Kidney glomerular epithelial cell (primary cell): ENCODE measurements around the gene LRRC27.

Experiments used
- DNase-seq: peaks from one replicate; lab custom pipeline; 2025; lab: John Stamatoyannopoulos, UW

Gene LRRC27

GRCh38 chr10:132357286-132358058 lies 25.5 kb downstream of the LRRC27 start:
- no peak for DNase-seq

GRCh38 chr10:132359305-132360040 lies 27.5 kb downstream of the LRRC27 start:
- DNase-seq, result no peak

- no peak for DNase-seq
Observed at GRCh38 chr10:132360766-132361447, 28.9 kb downstream of the LRRC27 start.

- no peak for DNase-seq
Observed at GRCh38 chr10:132361581-132362101, 29.6 kb downstream of the LRRC27 start.

DNA sequence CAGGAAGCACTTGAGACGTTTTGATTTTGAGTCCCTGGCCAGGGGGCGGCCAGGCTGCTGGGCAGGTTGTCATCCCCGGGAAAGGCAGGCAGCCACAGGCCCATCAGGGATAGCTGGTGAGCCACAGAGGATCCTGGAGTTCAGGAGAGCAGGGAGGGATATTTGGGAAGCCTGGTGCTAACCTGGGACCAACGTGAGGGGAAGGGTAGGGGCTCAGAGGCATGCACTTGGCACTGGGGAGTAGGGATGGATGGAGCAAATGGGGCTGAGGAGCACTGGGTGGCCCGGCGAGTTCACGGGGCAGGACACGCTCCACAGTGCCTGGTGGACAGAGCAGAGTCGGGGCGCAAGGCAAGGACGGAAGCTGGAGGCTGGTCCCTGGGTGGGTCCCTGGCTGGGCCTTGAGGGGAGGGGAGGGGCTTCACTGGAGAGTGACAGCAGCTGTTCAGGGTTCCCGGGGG lies 30.2 kb downstream of the LRRC27 start:
- no peak for DNase-seq

- DNase-seq, result no peak
Observed at GRCh38 chr10:132363376-132363775, 31.4 kb downstream of the LRRC27 start.

- DNase-seq, result no peak
Observed at GRCh38 chr10:132363921-132364593, 32.1 kb downstream of the LRRC27 start.

DNA sequence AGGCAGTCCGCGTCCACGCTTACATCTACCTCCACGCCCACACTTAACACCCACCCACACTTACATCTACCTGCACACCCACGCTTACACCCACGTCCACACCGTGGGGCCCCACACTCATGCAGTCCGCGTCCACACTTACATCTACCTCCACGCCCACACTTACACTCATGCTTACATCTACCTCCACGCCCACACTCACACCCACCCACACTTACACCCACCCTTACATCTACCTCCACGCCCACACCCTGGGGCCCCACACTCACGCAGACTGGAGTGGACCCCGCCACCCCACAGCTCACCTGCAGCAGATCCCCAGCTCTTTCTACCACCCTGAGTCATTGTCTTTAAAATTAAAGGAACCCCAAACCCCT lies 32.6 kb downstream of the LRRC27 start:
- DNase-seq, result no peak

DNA sequence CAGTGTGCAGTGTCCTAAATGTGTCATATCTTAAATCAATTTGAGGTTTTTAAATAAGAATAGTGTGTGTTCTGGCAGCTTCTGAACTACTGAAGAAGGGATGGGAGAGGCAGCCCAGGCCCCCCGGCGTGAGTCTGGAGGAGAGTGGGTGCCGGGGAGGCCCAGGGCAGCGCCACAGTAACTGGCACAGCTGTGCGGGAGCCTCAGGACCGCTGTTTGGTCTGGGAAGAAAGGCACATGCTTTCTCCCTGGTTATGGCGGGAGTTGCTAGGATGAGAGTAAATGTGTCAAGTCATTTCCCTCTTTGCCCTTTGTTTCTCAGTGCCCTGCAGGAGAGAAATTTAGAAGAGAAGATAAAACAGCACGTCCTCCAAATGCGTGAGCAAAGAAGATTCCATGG lies 33.1 kb downstream of the LRRC27 start:
- no peak for DNase-seq

GRCh38 chr10:132366006-132366405 lies 34.0 kb downstream of the LRRC27 start:
- no peak for DNase-seq

GRCh38 chr10:132366499-132366898 lies 34.5 kb downstream of the LRRC27 start:
- DNase-seq, result no peak

DNA sequence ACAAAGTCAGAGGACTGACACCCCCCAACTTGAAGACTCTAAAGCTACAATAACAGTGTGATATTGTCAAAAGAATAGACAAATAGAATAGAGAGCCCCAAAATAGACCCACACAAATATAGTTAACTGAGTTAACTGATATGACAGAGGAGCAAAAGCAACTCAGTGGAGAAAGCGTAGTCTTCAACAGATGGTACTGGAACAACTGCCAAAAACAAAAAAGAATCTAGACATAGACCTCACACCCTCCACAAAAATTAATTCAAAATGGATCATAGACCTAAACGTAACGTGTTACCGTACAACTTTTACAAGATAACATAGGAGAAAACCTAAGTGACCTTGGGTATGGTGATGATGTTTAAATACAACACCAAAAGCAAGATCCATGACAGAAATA lies 36.4 kb downstream of the LRRC27 start:
- DNase-seq, result no peak

DNA sequence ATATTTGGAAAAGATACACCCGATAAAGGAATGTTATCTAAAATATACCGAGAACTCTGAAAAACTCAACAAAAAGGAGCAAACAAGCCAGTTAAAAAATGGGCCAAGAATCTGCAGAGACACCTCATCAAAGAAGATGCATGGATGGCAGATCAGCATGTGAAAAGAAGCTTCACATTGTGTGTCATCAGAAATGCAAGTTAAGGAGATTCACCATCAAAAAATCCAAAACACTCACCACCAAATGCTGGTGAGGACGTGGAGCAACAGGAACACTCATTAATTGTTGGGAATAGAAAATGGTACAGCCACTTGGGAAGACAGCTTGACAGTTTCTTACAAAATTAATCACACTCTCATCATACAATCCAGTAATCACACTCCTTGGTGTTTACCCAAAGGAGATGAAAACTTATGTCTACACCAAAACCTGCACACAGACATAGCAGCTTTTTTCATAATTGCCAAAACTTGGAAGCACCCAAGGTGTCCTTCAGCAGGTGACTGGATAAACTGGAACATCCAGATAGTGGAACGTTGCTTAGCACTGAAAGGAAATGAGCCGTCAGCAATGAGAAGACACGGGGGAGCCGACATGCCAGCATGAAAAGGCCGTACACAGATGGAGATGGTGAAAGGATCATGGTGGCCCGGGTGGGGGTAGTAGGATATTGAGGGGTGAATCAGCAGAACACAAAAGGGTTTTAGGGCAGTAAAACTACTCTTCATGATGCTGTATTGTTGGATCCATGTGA lies 37.1 kb downstream of the LRRC27 start:
- no peak for DNase-seq

- no peak for DNase-seq
Observed at GRCh38 chr10:132369636-132370185, 37.7 kb downstream of the LRRC27 start.

DNA sequence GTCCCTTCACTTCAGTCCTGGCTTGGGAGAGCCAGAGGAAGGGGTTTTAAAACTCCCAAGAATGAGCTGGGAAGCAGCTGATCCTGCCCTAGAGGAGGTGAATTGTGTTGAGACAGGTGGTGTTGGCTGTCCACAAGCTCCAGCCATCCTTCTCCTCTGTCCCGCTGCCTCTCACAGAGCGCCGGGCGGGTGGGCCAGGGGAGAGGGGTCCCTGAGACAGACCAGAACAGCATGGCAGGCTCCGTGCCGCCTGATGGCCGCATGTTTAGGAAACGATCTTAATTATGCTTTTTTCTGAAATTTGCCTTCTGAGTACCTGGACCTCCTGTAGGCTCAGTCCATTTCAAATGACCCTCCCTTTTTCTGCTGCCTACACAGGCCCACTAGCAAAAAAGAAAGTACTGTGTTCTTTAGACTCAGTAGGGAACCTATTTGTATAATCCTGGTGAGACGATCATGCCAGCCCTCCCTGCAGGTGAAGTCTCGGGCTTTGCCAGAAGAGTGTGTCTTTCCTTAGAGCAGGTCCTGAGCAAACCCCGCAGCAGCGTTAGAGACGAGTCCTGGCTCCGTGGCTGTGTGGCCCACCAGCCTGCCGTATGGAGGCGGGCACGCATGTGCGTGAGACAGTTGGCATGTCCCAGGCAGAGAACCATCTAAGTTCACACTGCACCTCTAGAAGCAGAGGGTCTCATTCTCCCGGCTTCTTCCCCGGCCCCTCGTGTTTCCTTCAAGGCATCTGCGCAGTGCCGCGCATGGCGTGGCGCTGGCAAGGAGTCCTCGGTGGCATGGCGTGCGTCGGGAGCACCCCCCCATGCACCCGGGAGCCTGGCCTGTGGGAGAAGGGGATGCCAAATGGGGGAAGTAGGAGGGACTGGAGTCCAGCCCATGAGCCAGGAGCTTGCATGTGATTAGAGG lies 38.7 kb downstream of the LRRC27 start:
- no peak for DNase-seq

DNA sequence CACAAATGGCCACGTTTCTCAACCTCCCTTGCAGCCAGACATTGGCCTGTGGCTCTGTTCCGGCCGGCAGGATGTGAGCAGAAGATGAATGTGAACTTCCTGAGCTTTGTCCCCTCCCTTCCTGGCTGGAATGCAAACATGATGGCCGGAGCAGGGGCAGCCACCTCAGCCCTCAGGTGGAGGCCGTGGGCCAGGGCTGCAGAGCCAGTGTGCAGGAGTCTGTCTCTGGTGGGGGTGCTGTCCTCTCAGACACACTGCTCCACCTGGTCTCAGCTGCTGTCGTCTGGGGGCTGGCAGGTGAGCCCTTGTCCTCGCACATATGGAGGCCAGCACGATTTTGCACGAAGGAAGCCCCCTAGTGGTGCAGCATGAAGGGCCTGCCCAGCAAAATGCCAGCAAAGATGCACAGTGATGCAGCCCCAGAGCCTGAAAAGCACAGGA lies 39.7 kb downstream of the LRRC27 start:
- no peak for DNase-seq

GRCh38 chr10:132372516-132373095 lies 40.6 kb downstream of the LRRC27 start:
- DNase-seq, result no peak

DNA sequence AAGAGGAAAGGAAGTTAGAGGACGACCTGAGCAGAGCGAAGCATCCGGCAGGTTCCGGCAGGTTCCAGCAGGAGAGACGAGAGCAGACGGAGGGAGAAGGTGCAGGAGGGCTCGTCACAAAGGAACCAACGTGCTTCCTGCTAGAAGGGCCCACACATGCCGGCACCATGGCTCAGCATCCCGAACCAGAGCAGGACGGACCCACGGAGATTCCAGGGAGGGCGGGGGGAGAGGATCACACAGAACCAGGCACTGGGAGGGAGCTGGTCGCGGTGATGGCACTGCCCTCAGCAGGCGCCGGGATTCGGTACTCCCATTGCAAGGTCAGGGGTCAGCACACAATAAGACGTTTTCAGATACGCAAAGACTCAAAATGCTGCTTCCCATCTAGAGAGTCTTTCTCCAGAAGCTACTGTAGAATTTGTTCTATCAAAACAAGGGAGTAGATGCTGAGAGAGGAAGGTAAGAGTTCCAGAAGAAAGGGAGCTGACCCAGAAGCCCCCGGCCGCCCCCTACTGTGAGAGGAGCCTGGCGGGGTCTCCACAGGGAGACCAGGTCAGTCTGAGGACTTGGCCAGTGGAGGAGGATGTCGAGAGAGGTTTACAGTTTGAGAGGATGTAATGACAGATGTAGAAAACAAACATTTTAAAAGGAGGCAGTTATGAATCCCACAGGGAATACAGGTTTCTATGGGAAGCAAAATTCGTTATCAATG lies 41.4 kb downstream of the LRRC27 start:
- DNase-seq, result no peak

GRCh38 chr10:132374176-132374575 lies 42.2 kb downstream of the LRRC27 start:
- no peak for DNase-seq
